H1 (cell line): ENCODE measurements around the gene RIPOR2. TPM values are rescaled to one million over a fixed set of nuclear protein-coding genes. Genes with fewer than 3 reads are reported as not detected.
"Not testable (repeated sequence)": the region's sequence is repeated elsewhere in the genome, so short reads cannot be mapped to it uniquely, and the experiment has no call there.

Experiments
- CTCF ChIA-PET: fragments of 300-600 bp; sonication (Branson Sonifier 250); formaldehyde crosslinking; loops from one replicate; lab custom pipeline; 2021; ENCODE audit not compliant: partially characterized antibody; lab: Charles Lee
- POLR2A ChIA-PET: fragments of 300-600 bp; sonication (Branson Sonifier 250); formaldehyde crosslinking; loops from one replicate; lab custom pipeline; 2021; ENCODE audit warnings: inconsistent platforms; ENCODE audit not compliant: partially characterized antibody; lab: Charles Lee
- DNase-seq, 2 experiments: peaks; one replicate each; pipeline versions ENCODE4 v3.0.0 to v3.0.0-alpha.2; 2010 to 2022; ENCODE audit warnings: low spot score in 2 of 2, low read depth in 1 of 2, mixed read lengths in 1 of 2
- FAIRE-seq: peaks from 2 replicates; lab custom pipeline; 2011; peaks lifted over from hg19 to GRCh38; lab: Jason Lieb, UNC
- H2AFZ ChIP-seq: 2 replicates; pipeline ENCODE4 v1.8.1; 2012; ENCODE audit warnings: low read length, inconsistent platforms
- H2AK5ac ChIP-seq: 2 replicates; pipeline ENCODE4 v1.6.1; 2013; ENCODE audit warnings: low read depth, low read length
- H2BK120ac ChIP-seq: replicated peaks from 2 replicates; pipeline ENCODE3; 2013; ENCODE audit warnings: low read depth, low read length, inconsistent platforms
- H2BK12ac ChIP-seq: 2 replicates; pipeline ENCODE4 v1.6.1; 2013; ENCODE audit warnings: low read depth, low read length
- H2BK15ac ChIP-seq: 2 replicates; pipeline ENCODE4 v1.6.1; 2013; ENCODE audit warnings: low read length
- H2BK20ac ChIP-seq: 2 replicates; pipeline ENCODE4 v1.6.1; 2013; ENCODE audit warnings: low read length
- H2BK5ac ChIP-seq: 2 replicates; pipeline ENCODE4 v1.6.1; 2013; ENCODE audit warnings: low read depth, low read length
- H3K14ac ChIP-seq: 2 replicates; pipeline ENCODE4 v1.6.1; 2013; ENCODE audit warnings: inconsistent platforms; ENCODE audit not compliant: insufficient read length
- H3K18ac ChIP-seq: 2 replicates; pipeline ENCODE4 v1.6.1; 2013; ENCODE audit warnings: low read length; ENCODE audit errors: extremely low read depth
- H3K23ac ChIP-seq: 2 replicates; pipeline ENCODE4 v1.6.1; 2013; ENCODE audit warnings: inconsistent platforms; ENCODE audit not compliant: insufficient read length
- H3K23me2 ChIP-seq: 2 replicates; pipeline ENCODE4 v1.6.1; 2013; ENCODE audit warnings: low read depth, low read length
- H3K27ac ChIP-seq: 2 replicates; pipeline ENCODE4 v1.6.1; 2011; ENCODE audit warnings: low read depth, low read length, inconsistent platforms
- H3K27me3 ChIP-seq, 4 experiments: replicated peaks in 1 of 4; 1 replicate in 1 of 4; 2 replicates in 3 of 4; pipeline versions ENCODE4 v1.6.1 to v1.8.1; 2011 to 2013; ENCODE audit warnings: low read length in 3 of 4, mild to moderate bottlenecking in 3 of 4, inconsistent platforms in 2 of 4, mixed read lengths in 2 of 4, moderate library complexity in 1 of 4; ENCODE audit not compliant: control insufficient read depth in 3 of 4, insufficient read depth in 3 of 4; ENCODE audit errors: extremely low read depth in 1 of 4
- H3K36me3 ChIP-seq, 4 experiments: 2 replicates each; pipeline versions ENCODE4 v1.6.1 to v1.8.1; 2011 to 2013; ENCODE audit warnings: mild to moderate bottlenecking in 4 of 4, low read length in 3 of 4, moderate library complexity in 2 of 4, control low read depth in 1 of 4, inconsistent platforms in 1 of 4; ENCODE audit not compliant: insufficient read depth in 4 of 4, control insufficient read depth in 2 of 4
- H3K4ac ChIP-seq: replicated peaks from 2 replicates; pipeline ENCODE3; 2013; ENCODE audit warnings: low read length, low read depth, mixed read lengths, inconsistent platforms; ENCODE audit not compliant: insufficient read length
- H3K4me1 ChIP-seq, 4 experiments: replicated peaks in 1 of 4; 1 replicate in 1 of 4; 2 replicates in 3 of 4; pipeline versions ENCODE4 v1.6.1 to v1.8.1; 2011 to 2013; ENCODE audit warnings: low read length in 3 of 4, inconsistent platforms in 2 of 4, mixed read lengths in 1 of 4; ENCODE audit not compliant: insufficient read depth in 4 of 4, control insufficient read depth in 3 of 4
- H3K4me2 ChIP-seq, 2 experiments: 2 replicates each; pipeline versions ENCODE4 v1.6.1 to v1.8.1; 2011 to 2013; ENCODE audit warnings: low read depth in 2 of 2, low read length in 2 of 2, control low read depth in 1 of 2, inconsistent platforms in 1 of 2, mild to moderate bottlenecking in 1 of 2; ENCODE audit not compliant: insufficient read depth in 1 of 2
- H3K4me3 ChIP-seq, 4 experiments: fragments of 200-600, 300-600 bp in 1 of 4; sonication (generic), shearing (Covaris generic), sonication (Bioruptor Twin) in 1 of 4; 2 replicates each; pipeline versions ENCODE4 v1.5.1 to v1.8.1; 2011 to 2016; ENCODE audit warnings: low read length in 4 of 4, low read depth in 3 of 4, control low read depth in 2 of 4, inconsistent platforms in 2 of 4, mild to moderate bottlenecking in 2 of 4, mixed read lengths in 1 of 4, moderate library complexity in 1 of 4; ENCODE audit not compliant: insufficient read depth in 2 of 4; ENCODE audit errors: extremely low read depth in 1 of 4
- H3K56ac ChIP-seq: replicated peaks from 2 replicates; pipeline ENCODE3; 2013; ENCODE audit warnings: low read depth, mild to moderate bottlenecking, mixed read lengths, low read length, inconsistent platforms; ENCODE audit not compliant: insufficient read length
- H3K79me1 ChIP-seq: 2 replicates; pipeline ENCODE4 v1.6.1; 2013; ENCODE audit warnings: low read depth, low read length, control low read depth
- H3K79me2 ChIP-seq, 2 experiments: 2 replicates each; pipeline versions ENCODE4 v1.6.1 to v1.8.1; 2012 to 2013; ENCODE audit warnings: low read length in 2 of 2, mild to moderate bottlenecking in 2 of 2, inconsistent platforms in 1 of 2; ENCODE audit not compliant: insufficient read depth in 2 of 2, control insufficient read depth in 1 of 2
- H3K9ac ChIP-seq, 4 experiments: replicated peaks in 1 of 4; 1 replicate in 1 of 4; 2 replicates in 3 of 4; pipeline versions ENCODE4 v1.6.1 to v1.8.1; 2011 to 2013; ENCODE audit warnings: low read depth in 3 of 4, low read length in 3 of 4, control low read depth in 2 of 4, mild to moderate bottlenecking in 2 of 4, moderate library complexity in 2 of 4, inconsistent platforms in 1 of 4; ENCODE audit errors: extremely low read depth in 1 of 4
- H3K9me3 ChIP-seq, 2 experiments: 2 replicates each; pipeline versions ENCODE4 v1.6.1 to v1.8.1; 2012 to 2013; ENCODE audit warnings: mild to moderate bottlenecking in 2 of 2, moderate library complexity in 2 of 2, control low read depth in 1 of 2, inconsistent platforms in 1 of 2, low read depth in 1 of 2, low read length in 1 of 2, mixed read lengths in 1 of 2; ENCODE audit not compliant: insufficient read depth in 2 of 2
- H4K20me1 ChIP-seq, 2 experiments: replicated peaks in 1 of 2; 2 replicates each; pipeline versions ENCODE3 to v1.8.1; 2011 to 2013; ENCODE audit warnings: inconsistent platforms in 2 of 2, low read length in 2 of 2, mild to moderate bottlenecking in 1 of 2; ENCODE audit not compliant: insufficient read depth in 2 of 2, control insufficient read depth in 1 of 2
- H4K5ac ChIP-seq: 2 replicates; pipeline ENCODE4 v1.6.1; 2013; ENCODE audit warnings: low read length, low read depth, mixed read lengths, inconsistent platforms; ENCODE audit not compliant: insufficient read length
- H4K8ac ChIP-seq: 2 replicates; pipeline ENCODE4 v1.8.0; 2013; ENCODE audit warnings: mild to moderate bottlenecking, moderate library complexity, low read length, inconsistent platforms; ENCODE audit not compliant: insufficient read depth; ENCODE audit errors: extremely low read depth
- H4K91ac ChIP-seq: replicated peaks from 2 replicates; pipeline ENCODE3; 2013; ENCODE audit warnings: low read length, mixed read lengths, inconsistent platforms; ENCODE audit not compliant: insufficient read length
- BACH1 ChIP-seq: IDR thresholded peaks from 2 replicates; pipeline ENCODE4 v1.6.1; 2012; ENCODE audit warnings: low read length, improper control_type of control experiment
- YY1 ChIP-seq: IDR thresholded peaks from 2 replicates; pipeline ENCODE4 v1.6.1; 2011; ENCODE audit warnings: low read depth, mild to moderate bottlenecking, low read length
- WGBS, 2 experiments: shearing (Covaris generic) in 1 of 2; methylation state at CpG; one replicate each; pipeline versions ENCODE4 v1.1.6 to v1.1.7; 2013 to 2015; ENCODE audit warnings: low lambda C conversion rate in 2 of 2, mixed read lengths in 2 of 2, inconsistent platforms in 1 of 2, low coverage in 1 of 2, missing lambda C conversion rate in 1 of 2; ENCODE audit not compliant: insufficient replicate concordance in 2 of 2, insufficient coverage in 1 of 2, insufficient read length in 1 of 2; ENCODE audit errors: extremely low coverage in 1 of 2, missing lambda C conversion rate in 1 of 2; 5-methylcytosine and 5-hydroxymethylcytosine counted together
- polyA plus RNA-seq, 7 experiments: library from polyadenylated mRNA; depleted of rRNA in 3 of 7; stranded (reverse) in 5 of 7; unstranded in 2 of 7; fragments of >200 nt in 5 of 7; fragments of 200-250 nt in 2 of 7; gene quantifications; 1 replicate in 5 of 7; 2 replicates in 1 of 7; 4 replicates in 1 of 7; pipeline versions ENCODE4 v1.2.1 to v1.2.3, GENCODE V29; 2011 to 2013; ENCODE audit warnings: missing spikeins in 2 of 7, mixed read lengths in 2 of 7
- total RNA-seq: library from RNA; stranded (reverse); fragmentation: NEBNext Ultra II Directional; extraction: Animal tissue kit (Norgen Biotek cat#: 25700); gene quantifications from 2 replicates; pipeline ENCODE4 v1.2.1, GENCODE V29; 2021

Gene RIPOR2
- total and polyA plus RNA-seq, 2 of the 8 experiments (the other 6 are each of a cell fraction or from before 2014, with no cell fraction given) = 16.7 to 45.6 TPM

GRCh38 chr6:24879351-24879750 is 56.4 kb downstream of the RIPOR2 start (continued):
- TF ChIP-seq BACH1 = no peak
- no peak for TF ChIP-seq YY1

- FAIRE-seq, H3K23me2 ChIP-seq, H2BK15ac ChIP-seq, H3K14ac ChIP-seq, H3K79me1 ChIP-seq, H4K91ac ChIP-seq, H4K5ac ChIP-seq, H4K20me1 ChIP-seq, H3K9me3 ChIP-seq, H4K8ac ChIP-seq, H3K18ac ChIP-seq, H3K4ac ChIP-seq, H3K4me3 ChIP-seq, H3K23ac ChIP-seq, DNase-seq, H3K79me2 ChIP-seq, H2BK120ac ChIP-seq, H3K56ac ChIP-seq, H3K9ac ChIP-seq, H2AFZ ChIP-seq, H3K27me3 ChIP-seq: not testable (repeated sequence)
- Histone ChIP-seq H2BK5ac (peak overlapping the region; percentile 44; the same call in 1 of the 2 replicates), H2BK20ac (0 out of 2 replicates have a peak overlapping the region, but pooled peaks have one; percentile 40), H3K4me2 (peak overlapping the region in 1 of 2 experiments; percentile 73; a peak in 2 of 4 replicates), H3K4me1 (peaks cover 0 to 28% (median 14%) of the 10 kb centered on the region in 4 experiments; a peak in 6 of 7 replicates), H2BK12ac (peak overlapping the region; percentile 91; the same call in 1 of the 2 replicates), H2AK5ac (peak overlapping the region; percentile 72; the same call in 1 of the 2 replicates), H3K36me3 (peaks cover 2 to 12% (median 5%) of the 10 kb centered on the region in 4 experiments; a peak in 4 of 8 replicates), H3K27ac (0 out of 2 replicates have a peak overlapping the region, but pooled peaks have one; percentile 78)
- 71% methylated on average over 4 of the region's 4 CpGs; no CpG with 5 or more reads in 1 of the 2 experiments for WGBS, 2 experiments
- CTCF ChIA-PET = interaction anchor here (1.0 to 2.3 kb wide), 5 partner anchors 11 to 141 kb away, joined by 3 to 17 read pairs (median 5); no protein-coding TSS in a partner anchor
- POLR2A ChIA-PET = interaction anchor here (0.9 to 1.5 kb wide), 5 partner anchors 8 to 141 kb away, joined by 3 to 4 read pairs (median 3); no protein-coding TSS in a partner anchor
These were observed 58.0 kb downstream of the RIPOR2 start for GRCh38 chr6:24877747-24878146.
